ENCODE data around the gene TBPL1.

The TBPL1 gene

DNA sequence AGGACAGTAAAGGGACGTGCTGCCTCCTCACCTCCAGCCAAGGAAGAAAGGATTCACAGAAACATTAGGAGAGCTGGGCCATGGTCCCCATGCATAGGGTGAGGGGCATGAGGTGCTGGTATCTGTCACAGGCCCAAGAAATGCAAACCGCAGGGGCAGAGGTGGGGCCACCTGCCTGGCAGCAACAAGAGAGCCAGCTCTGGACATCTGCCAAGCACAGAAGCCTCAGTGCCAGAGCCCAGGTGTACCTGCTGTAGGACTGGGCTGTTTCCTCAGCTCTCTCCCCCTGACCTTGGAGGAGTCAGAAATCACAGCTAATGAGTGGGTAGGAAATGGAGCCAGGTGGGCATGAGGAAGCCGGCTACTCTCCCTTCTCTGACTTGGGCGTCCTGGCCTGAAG lies 54.1 kb downstream of the TBPL1 start:
- DNase-seq, result no peak

DNA sequence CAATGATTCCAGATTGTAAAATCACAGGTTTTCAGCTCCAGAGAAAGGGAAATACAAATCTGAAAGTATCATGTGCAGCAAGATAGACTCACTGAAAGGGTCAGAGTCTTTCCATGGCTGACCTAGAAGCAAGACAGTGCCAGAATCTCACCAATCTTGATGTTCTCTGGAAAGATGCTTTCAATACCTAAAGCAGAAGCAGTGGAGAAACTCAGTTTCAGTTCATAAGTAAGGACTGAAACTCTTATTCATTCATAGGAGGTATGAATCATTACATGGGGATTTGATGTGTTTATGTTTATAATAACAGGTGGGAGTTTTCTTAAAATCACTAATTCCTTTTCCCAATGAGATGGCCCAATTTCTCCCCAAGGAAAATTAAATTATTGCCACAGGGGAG lies 56.9 kb downstream of the TBPL1 start:
- no peak for DNase-seq

DNA sequence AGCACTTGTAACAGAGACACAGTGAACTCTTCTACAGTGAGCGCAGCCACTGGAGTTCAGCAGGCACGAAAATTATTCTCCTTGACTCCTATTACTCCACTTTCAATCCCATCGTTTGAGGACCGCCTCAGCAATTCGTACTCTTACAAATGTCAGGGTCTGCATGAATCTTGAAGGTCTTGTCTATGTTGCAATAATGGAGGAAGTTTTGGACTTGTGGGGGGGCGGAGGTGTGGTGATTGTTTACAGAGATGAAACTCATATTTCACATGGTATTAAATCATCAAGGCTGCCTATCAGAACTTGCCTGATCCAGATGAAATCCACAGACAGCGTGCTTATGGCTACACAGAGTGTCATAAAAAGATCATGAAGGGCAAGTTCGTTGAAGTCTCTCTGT lies 57.4 kb downstream of the TBPL1 start:
- DNase-seq, result no peak

DNA sequence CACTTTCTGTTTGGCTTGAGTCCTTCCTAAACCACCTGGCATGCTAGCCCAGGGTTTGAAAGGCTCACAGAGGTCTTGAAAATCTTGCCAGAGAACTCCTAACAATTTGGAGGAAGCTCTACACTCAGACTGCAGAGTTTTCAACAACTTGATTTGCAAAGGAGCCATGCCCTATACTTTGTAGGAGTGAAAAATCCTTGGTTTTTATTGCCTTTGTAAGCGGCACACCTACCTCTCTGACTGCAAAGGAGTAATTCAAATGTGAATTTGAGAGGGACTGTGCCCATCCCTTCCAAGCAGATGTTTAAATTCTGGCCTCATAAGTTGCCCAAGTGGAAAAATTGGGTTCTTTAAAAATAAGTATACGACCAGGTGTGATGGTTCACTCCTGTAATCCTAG lies 58.0 kb downstream of the TBPL1 start:
- no peak for DNase-seq

DNA sequence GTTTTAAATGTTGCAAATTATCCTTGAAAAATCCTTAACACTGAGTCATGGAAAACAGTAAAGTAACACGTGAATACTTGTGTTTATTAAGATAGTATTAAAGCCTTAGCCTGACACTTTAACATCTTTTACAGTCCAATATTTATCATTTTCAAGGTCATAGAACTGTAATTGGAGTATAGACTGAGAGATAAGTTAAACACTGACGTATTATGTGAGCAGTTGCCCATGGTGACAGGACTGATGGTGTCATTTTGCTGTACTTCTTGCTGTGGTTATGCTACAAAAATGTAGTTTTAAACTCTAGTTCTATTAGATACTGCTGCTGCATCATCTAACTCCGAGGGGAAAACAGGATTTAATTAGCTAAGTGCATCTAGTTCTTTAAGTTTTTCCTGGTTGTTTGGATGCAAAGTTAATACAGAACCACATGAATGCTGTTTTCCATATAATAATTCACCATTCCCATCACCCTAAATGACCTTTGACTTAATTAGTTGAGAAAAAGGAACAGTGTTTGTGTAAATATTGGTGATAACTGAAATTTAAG lies 61.6 kb downstream of the TBPL1 start:
- DNase-seq, result no peak

DNA sequence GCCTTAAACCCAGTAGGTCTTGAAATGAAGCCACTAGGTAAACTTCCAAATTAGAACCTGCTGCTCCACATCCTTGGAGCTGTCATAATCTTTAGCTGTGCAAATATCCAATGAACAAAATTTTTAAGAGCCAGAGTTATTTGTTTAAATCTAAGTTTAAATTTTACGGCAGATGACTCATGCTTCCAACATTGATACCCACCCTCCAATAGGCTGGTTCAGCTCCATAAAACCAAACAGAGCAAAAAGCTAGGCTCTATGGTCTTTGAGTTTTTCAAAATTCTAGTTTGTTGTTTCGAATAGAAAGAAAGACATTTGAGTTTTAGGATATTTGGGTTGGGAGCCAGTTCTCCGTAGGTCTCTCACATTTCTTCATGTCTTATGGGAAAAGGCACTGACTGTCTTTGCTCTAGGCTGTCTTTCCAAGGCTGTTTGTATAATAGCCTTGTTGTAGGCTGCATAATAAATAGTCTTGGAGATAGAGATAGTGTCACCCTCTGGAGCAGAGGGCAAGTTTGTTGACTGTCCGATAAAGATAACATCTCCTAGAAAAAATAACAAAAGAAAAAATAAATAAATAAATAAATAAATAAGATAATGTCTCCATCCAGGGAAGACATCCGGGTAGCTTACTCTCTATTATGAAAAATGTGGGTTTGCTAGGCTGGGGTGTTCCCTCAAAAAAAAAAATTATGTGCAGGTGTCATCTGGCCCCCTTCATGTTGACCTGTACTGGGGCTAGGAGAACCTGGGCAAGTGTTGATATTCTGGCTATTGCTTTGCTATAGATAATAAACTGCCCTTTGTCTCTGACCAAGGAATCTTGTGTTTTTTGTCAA lies 62.9 kb downstream of the TBPL1 start:
- DNase-seq, result no peak

DNA sequence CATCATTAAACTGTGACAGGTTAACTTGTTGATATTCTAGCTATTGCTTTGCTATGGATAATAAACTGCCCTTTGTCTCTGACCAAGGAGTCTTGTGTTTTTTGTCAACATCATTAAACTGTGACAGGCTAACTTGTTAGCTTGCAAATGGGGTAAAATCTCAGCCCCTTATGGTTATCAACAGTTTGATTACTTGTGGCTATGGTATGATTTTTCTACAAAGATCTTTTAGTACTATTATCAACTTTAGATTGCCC lies 63.5 kb downstream of the TBPL1 start:
- no peak for DNase-seq

DNA sequence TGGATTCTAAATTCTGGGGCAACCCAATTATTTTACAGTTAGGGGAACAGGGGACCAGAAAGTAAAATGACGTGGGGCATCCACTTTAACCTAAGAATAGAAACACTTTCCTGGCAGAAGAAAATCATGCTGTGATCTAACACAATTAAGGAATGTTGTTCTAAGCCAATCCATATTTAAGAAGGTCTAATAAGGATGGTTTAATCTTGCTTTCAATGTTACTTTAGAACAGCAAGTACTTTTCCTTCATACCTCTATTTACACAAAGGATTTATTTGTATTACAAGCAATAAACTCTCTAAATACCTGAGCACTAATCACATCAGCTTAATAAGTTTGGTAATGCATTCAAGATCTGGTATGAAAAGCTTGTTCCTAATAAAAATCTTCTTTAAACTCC lies 67.0 kb downstream of the TBPL1 start:
- DNase-seq, result no peak

DNA sequence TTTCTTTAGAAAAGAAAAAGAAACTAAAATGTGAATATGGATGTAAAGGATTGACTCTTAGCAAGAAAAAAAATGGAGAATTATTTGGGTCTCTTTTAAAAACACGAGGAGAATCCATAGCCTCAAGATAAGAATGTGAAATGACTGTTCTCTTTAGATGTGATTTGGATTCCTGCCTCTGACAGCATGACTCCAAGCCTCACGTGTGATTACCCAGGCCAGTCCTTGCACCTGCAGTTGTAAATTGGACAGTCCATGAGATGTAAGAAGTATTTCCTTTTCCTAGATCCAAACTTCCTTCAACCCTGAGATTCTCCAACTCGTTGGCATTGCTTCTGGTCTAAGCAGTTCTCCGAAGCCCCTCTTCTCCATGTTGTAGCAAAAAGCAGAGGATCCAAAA lies 67.5 kb downstream of the TBPL1 start:
- no peak for DNase-seq

DNA sequence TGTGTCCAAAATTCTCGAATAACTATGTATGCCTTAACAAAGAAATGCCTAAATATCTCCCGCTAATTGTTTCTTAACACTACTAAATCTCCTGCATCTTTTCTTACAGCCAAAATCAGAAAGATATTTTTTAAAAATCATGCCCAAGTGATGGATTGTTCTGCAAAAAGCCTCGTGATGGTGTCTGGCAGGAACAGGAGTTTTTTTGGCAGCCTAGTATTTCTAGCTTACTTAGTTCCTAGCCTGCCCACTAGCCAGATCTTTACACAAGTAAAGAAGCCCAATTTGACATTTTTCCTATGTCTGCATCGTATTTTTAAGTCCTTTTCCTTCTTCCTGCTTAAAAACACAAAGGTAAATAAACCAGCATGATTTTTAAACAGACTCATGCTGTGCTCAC lies 67.9 kb downstream of the TBPL1 start:
- no peak for DNase-seq

DNA sequence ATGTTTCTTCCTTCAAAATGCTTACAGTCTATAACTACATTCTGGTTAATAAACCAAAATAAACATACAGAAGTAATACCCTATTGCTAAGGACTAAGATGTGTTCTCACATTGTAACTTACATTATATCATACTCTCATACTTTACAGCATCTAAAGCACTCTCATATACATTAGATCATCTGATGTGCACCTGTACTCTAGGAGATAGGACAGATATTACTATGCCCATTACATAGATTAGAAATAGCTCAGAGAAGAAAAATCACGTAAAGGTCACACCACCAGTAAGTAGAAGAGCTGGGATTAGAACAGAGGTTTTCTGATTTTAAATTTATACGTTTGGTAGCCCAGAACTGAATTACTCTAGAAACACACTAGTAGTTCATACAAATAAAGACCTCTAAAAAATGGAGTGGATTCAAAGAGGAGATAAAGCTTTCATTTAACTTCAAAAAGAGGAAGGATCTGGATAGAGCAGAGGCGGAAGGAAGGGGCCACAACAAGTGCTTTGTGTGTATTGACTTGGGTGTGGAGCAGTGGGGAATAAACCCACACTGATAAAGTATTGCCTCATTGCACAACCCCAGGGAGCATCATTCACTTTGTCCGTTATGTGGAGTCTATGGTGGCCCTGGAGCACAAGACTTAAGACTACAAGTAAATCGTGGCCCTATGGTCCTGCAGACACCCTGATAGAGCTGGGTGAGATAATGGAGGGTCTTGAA lies 68.5 kb downstream of the TBPL1 start:
- DNase-seq, result no peak

DNA sequence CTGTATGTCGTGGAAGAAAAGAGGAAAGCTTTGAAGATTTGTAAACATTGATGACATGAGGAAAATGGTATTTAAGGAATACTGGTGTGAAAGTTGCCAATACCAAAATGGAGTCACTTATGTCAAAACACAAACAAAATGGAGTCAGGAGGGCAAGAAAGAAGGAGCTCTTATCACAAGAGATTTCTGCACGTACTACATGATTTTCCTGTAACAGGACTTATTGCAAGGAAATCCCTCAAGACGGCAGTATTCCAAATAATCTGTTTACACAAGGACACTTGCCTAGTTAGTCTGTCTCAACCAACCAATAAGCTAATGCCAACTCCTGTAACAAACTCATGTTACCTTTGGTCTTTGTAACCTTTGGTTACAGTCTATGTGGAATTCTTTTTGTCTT lies 69.6 kb downstream of the TBPL1 start:
- DNase-seq, result no peak

DNA sequence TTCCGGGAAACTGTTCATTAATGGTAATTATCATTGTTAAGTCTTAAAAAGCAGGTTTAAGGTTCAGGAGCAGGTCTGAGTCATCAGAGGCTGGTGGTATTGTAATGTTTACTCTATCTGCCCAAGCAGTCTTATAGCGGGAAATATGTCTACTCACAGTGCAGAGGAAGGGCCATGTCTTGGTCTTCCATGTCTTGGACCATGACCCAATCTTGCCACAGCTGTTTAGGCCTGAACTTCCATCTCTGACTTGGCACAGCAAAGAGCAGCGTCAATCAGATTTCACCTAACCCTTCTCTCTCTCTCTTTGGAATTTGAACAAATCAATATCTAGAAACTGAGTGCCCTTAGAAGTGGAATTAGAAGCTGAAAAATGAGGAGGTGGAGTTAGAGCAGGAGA lies 73.6 kb downstream of the TBPL1 start:
- DNase-seq, result no peak

DNA sequence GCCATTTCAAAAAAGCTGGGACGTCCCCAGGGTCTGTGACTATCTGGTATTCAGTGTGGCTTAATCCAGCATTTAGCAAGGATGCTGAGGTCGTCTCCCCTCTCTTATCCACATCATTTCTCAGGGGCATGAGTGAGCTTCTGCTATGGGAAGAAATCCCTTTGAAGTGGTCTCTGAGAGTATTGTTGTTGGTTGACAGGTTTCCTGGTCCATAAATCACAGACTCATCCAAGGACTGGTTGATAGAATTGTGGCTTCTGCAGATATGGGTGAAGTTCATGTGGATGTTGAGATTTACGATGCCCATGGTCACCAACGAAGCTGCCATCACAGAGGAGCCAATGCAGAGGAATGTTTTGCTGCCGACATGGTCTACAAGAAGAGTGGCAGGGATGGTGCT lies 75.4 kb downstream of the TBPL1 start:
- no peak for DNase-seq

DNA sequence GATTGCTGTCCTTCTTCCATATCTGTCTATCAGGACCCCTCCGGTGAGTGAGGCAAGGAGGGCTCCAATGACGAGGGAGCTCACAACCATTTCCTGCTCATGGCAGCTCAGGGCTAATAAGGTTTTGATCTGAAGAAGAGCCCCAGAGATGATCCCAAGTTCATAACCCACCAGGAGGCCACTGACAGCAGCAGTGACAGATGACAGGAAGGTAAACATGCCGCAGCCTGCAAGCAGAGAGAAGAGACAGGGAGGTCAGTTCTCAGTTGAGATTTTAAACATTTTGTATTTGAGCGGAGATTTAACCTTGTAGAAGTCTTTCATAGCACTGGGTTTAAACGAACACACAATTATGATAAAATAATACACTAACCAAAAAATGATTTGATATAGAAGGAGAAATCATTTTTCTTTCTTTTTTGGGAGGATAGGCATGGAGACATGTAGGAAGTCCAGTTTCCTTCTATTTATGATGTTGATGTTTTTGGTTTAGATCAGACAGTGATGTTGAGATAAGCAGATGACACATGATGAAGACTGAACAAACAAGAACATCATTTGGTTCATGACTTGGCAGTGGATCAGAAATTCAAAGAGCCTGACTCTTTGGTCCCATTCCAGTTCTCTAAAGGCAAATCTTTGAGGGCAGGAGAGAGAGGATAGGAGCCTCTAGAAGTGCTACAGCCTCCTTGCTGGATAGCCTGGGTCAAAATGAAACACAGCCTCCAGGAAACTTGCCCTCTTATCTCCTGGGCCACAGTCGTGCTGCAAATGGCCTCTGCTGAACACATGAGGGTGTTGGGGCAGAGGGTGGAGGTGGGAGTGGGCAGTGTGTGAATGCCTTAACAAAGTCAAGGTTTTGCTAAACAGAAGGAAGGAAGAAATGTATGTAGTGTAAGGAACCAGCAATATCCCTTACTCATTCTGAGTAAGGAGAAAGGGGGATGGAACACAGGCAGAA lies 76.8 kb downstream of the TBPL1 start:
- peak; percentile 56 for DNase-seq

DNA sequence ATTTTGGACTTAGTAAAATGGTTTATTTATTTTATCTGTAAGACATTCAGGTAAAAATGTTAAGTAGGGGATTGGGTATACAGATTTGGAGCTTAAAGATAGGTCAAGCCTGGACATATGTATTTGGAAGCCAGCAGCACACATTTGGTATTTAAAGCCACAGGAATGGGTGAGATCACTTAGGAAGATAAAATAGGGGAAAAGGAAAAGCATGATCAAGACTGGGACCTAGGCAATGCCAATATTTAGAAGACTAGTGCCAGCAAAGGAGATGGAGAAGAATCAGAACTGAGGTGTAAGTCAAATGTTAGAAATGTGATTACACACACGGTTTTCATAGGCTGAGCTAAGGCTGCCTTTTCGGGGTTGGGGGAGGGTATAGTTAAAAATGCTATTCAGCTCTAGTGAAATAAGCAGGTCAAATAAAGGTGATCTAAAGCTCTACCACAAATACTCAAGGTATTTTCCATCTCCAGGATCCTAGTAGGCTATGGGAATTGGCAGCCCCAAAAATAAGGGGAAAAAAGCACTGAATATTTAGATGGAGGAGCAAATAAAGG lies 78.8 kb downstream of the TBPL1 start:
- DNase-seq, result peak; percentile 50

DNA sequence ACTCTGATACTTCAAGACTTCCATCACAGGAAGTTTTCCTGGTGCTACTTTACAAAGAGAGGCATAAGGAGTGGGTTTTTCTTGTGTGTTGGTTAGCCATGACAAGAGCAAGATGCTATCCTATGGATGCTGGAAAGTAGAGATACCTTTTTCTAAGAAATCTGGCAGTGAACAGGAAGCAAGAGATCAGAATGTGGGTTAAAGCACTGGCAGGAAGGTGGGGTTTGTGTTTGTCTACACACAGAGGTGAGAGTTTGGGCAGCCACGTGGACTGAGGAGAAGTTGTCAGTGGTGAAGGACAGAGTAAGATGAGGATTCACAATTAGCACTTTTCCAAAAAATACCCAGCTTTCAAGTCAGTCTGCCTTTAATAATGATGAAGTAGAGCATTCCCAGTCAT lies 81.5 kb downstream of the TBPL1 start:
- DNase-seq, result no peak

DNA sequence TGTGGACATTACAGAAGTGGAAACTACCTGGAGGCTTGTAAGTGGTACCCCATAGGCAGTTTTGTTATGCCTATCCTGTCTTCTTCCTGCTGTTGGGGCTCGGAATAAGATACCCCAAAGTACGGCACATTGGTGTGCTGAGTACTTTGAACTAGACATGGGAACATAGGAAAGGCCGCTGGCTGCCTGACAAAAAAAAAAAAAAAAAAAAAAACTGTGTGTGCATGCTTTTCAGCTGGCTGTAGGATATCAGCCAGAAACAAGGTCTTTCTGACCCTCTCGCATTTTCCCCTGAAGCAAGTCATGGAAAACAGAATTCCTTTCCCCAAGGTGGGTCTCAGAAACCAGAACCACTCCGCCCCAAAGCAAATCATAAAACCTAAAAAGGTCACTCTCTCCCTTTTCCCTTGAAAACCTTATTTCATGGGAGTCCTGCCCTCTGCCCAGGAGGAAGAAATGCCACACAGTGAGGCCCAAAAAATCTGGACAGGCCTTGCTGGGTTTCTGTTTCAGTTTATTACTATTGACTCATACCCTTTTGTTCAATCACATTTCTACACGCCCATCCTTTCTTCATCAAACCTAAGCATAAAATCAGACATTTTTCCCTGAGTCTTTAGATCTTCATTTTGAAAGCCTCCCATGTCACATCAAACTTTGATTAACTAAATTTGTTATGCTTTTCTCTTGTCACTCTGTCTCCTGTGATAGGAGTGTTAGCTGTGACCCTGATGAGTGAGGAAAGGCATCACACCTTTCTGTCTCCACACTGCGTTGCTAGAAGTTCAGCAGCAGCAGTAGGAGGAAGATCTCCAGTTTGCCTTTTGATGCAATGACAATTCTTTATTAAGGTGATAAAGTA lies 82.2 kb downstream of the TBPL1 start:
- no peak for DNase-seq

DNA sequence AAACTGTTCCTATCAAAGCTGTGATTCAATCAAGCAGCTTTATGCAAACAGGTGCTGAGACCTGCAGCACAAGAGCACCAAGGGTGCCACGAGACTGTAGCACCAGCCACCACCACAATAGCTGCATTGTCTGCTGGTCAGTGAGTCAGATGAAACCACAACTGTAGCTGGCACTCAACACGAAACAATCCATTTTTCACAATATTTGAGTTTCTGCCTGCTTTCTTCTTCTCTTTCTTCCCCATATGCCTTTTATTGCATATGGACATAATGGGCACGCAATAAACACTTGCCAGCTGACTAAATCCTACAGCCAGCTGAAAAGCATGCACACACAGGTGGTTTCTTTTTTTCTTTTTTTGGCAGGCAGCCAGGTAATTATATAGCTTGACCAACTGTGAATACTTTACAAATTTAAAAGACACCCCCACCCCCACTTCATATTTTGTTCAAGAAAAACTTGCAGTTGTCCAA lies 82.8 kb downstream of the TBPL1 start:
- DNase-seq, result no peak

DNA sequence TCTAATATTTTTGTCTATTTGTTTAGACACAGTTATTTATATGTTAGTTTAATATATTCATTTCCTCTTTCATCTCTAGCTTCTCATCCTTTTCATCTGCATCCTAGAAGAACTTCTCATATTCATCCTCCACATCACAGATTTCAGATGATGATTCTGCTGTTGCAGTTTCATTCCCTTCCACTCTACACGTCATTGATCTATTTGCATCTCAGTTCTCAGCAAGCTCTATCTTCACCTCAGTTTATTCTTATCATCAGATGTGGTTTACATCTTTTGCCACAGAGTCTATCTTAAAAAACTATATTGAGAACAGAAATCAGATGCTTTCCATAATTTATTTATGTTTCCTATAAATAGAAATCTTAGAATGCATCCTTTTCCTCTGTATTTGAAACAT lies 86.1 kb downstream of the TBPL1 start:
- DNase-seq, result no peak
